Small intestine (tissue), 7 donors: ENCODE measurements around the gene ZEB2. TPM values are rescaled to one million over a fixed set of nuclear protein-coding genes. Genes with fewer than 3 reads are reported as not detected.
A peak's percentile ranks its signal among the peaks of the same experiment; 100 is the strongest.

Source experiments
- DNase-seq, 2 donors: peaks; one replicate each; pipeline versions ENCODE4 v3.0.0 to v3.0.0-alpha.2; 2013
- FAIRE-seq: peaks from 2 replicates; lab custom pipeline; 2012; peaks lifted over from hg19 to GRCh38; lab: Jason Lieb, UNC
- H3K27ac ChIP-seq, 3 donors: one replicate each; pipeline ENCODE4 v1.5.1; 2013; ENCODE audit warnings: low read length in 2 of 3, mild to moderate bottlenecking in 2 of 3, control low read depth in 1 of 3, inconsistent platforms in 1 of 3, low read depth in 1 of 3, moderate library complexity in 1 of 3
- H3K27me3 ChIP-seq, 3 donors: one replicate each; pipeline ENCODE4 v1.6.1; 2013; ENCODE audit warnings: low read length in 3 of 3, inconsistent platforms in 1 of 3; ENCODE audit not compliant: control insufficient read depth in 3 of 3, insufficient read depth in 3 of 3
- H3K36me3 ChIP-seq, 3 donors: one replicate each; pipeline ENCODE4 v1.6.1; 2013; ENCODE audit warnings: low read length in 3 of 3, inconsistent platforms in 1 of 3, low read depth in 1 of 3, mild to moderate bottlenecking in 1 of 3, moderate library complexity in 1 of 3; ENCODE audit not compliant: control insufficient read depth in 3 of 3, insufficient read depth in 2 of 3
- H3K4me1 ChIP-seq, 3 donors: one replicate each; pipeline ENCODE4 v1.6.1; 2013; ENCODE audit warnings: low read length in 2 of 3, inconsistent platforms in 1 of 3, low read depth in 1 of 3, mild to moderate bottlenecking in 1 of 3, moderate library complexity in 1 of 3; ENCODE audit not compliant: control insufficient read depth in 3 of 3, insufficient read depth in 2 of 3
- H3K4me3 ChIP-seq, 3 donors: one replicate each; pipeline ENCODE4 v1.5.1; 2013; ENCODE audit warnings: low read length in 3 of 3, control low read depth in 1 of 3, inconsistent platforms in 1 of 3, low read depth in 1 of 3, mild to moderate bottlenecking in 1 of 3, moderate library complexity in 1 of 3
- H3K9me3 ChIP-seq, 2 donors: one replicate each; pipeline ENCODE4 v1.6.1; 2013; ENCODE audit warnings: low read depth in 1 of 2, low read length in 1 of 2; ENCODE audit not compliant: control insufficient read depth in 2 of 2, insufficient read depth in 1 of 2
- WGBS, 3 donors: extraction: QIAGEN DNeasy Blood & Tissue Kit; methylation state at CpG; one replicate each; pipeline ENCODE4 v1.1.7; 2013; 5-methylcytosine and 5-hydroxymethylcytosine counted together
- polyA plus RNA-seq, 4 donors: library from polyadenylated mRNA; stranded (reverse) in 3 of 4; unstranded in 1 of 4; fragments of 200-250 nt in 3 of 4; fragments of 120-200 nt in 1 of 4; gene quantifications; one replicate each; pipeline versions ENCODE4 v1.2.1 to v1.2.3, GENCODE V29; 2013
- donor health status: healthy with polysubstance abuse.
- donor health status: control.
- donor health status: control.
- donor health status: Bipolar disorder and iron deficiency.
- donor health status: healthy.

ZEB2 gene
- polyA plus RNA-seq, 4 donors: 2.0 to 30.9 (median 15.3) TPM

GRCh38 chr2:144382849-144383248 lies 137.1 kb downstream of the ZEB2 start:
- Histone ChIP-seq H3K27ac (no peak overlapping the region), H3K4me3 (no peak overlapping the region), H3K4me1 (no peaks in the 10 kb centered on the region), H3K36me3 (no peaks in the 10 kb centered on the region), H3K9me3 (no peaks in the 10 kb centered on the region), H3K27me3 (peaks cover 0 to 8% (median 0%) of the 10 kb centered on the region in 3 donors)
- DNase-seq (peak in 1 of 2 donors; percentile 68), FAIRE-seq (no peak)
- WGBS, 3 donors: 57 to 75% (median 59%) methylated on average over 2 of the region's 2 CpGs

- Histone ChIP-seq H3K4me3 (no peak overlapping the region), H3K4me1 (no peaks in the 10 kb centered on the region), H3K9me3 (no peaks in the 10 kb centered on the region), H3K27ac (no peak overlapping the region), H3K27me3 (peaks cover 0 to 8% (median 0%) of the 10 kb centered on the region in 3 donors), H3K36me3 (no peaks in the 10 kb centered on the region)
- no peak for DNase-seq
- WGBS, 3 donors: 57 to 72% (median 63%) methylated on average over 2 of the region's 2 CpGs
- FAIRE-seq: no peak
These were observed 138.2 kb downstream of the ZEB2 start for GRCh38 chr2:144381716-144382115.

- H3K36me3 ChIP-seq: no peaks in the 10 kb centered on the region
- H3K4me1 ChIP-seq: no peaks in the 10 kb centered on the region
- no peaks in the 10 kb centered on the region for H3K9me3 ChIP-seq
- peaks cover 0 to 5% (median 0%) of the 10 kb centered on the region in 3 donors for H3K27me3 ChIP-seq
- FAIRE-seq (no peak), DNase-seq (no peak)
- 44 to 70% (median 69%) methylated on average over 11 of the region's 11 CpGs for WGBS, 3 donors
- H3K27ac ChIP-seq: no peak overlapping the region
- H3K4me3 ChIP-seq: no peak overlapping the region
These were observed 140.0 kb downstream of the ZEB2 start for GRCh38 chr2:144379851-144380311.

- Histone ChIP-seq H3K4me1 (no peaks in the 10 kb centered on the region), H3K27ac (peak overlapping the region in 1 of 3 donors; percentile 17), H3K36me3 (no peaks in the 10 kb centered on the region), H3K4me3 (no peak overlapping the region), H3K27me3 (peaks cover 0 to 5% (median 0%) of the 10 kb centered on the region in 3 donors), H3K9me3 (no peaks in the 10 kb centered on the region)
- no peak for FAIRE-seq
- WGBS, 3 donors: 81 to 90% (median 89%) methylated on average over 5 of the region's 5 CpGs
- no peak for DNase-seq
These were observed 141.4 kb downstream of the ZEB2 start for GRCh38 chr2:144378551-144378950.

- H3K4me3 ChIP-seq: no peak overlapping the region
- 42 to 78% (median 51%) methylated on average over 2 of the region's 2 CpGs for WGBS, 3 donors
- FAIRE-seq: no peak
These were observed 142.0 kb downstream of the ZEB2 start for GRCh38 chr2:144377914-144378313.

GRCh38 chr2:144376926-144377325 lies 143.0 kb downstream of the ZEB2 start:
- WGBS, 3 donors: 83 to 90% (median 88%) methylated on average over 2 of the region's 2 CpGs
- Histone ChIP-seq H3K4me3 (no peak overlapping the region), H3K36me3 (no peaks in the 10 kb centered on the region), H3K9me3 (no peaks in the 10 kb centered on the region), H3K27me3 (peaks cover 0 to 9% (median 0%) of the 10 kb centered on the region in 3 donors), H3K27ac (no peak overlapping the region), H3K4me1 (no peaks in the 10 kb centered on the region)
- no peak for FAIRE-seq
- no peak for DNase-seq

More at GRCh38 chr2:144377914-144378313, 142.0 kb downstream of the ZEB2 start:
- Histone ChIP-seq H3K27me3 (peaks cover 0 to 6% (median 0%) of the 10 kb centered on the region in 3 donors), H3K9me3 (no peaks in the 10 kb centered on the region), H3K27ac (no peak overlapping the region), H3K4me1 (no peaks in the 10 kb centered on the region), H3K36me3 (no peaks in the 10 kb centered on the region)
- no peak for DNase-seq

GRCh38 chr2:144376460-144376859 lies 143.5 kb downstream of the ZEB2 start:
- DNase-seq: no peak
- H3K27me3 ChIP-seq: peaks cover 0 to 5% (median 0%) of the 10 kb centered on the region in 3 donors
- no peak overlapping the region for H3K4me3 ChIP-seq
- no peak for FAIRE-seq
- no peaks in the 10 kb centered on the region for H3K4me1 ChIP-seq
- H3K36me3 ChIP-seq: no peaks in the 10 kb centered on the region
- H3K27ac ChIP-seq: no peak overlapping the region
- no peaks in the 10 kb centered on the region for H3K9me3 ChIP-seq
- 73 to 87% (median 82%) methylated on average over 2 of the region's 2 CpGs for WGBS, 3 donors

- H3K9me3 ChIP-seq: no peaks in the 10 kb centered on the region
- no peak overlapping the region for H3K4me3 ChIP-seq
- no peak overlapping the region for H3K27ac ChIP-seq
- H3K4me1 ChIP-seq: no peaks in the 10 kb centered on the region
- FAIRE-seq (no peak), DNase-seq (no peak)
- WGBS, 3 donors: 35 to 49% (median 41%) methylated on average over 6 of the region's 6 CpGs
- H3K36me3 ChIP-seq: no peaks in the 10 kb centered on the region
- peaks cover 0 to 4% (median 0%) of the 10 kb centered on the region in 3 donors for H3K27me3 ChIP-seq
These were observed 145.7 kb downstream of the ZEB2 start for GRCh38 chr2:144374163-144374661.
